ENCODE measurements around the gene FAM83F.
"Not testable (repeated sequence)": the region's sequence is repeated elsewhere in the genome, so short reads cannot be mapped to it uniquely, and the experiment has no call there.

The FAM83F gene

DNA sequence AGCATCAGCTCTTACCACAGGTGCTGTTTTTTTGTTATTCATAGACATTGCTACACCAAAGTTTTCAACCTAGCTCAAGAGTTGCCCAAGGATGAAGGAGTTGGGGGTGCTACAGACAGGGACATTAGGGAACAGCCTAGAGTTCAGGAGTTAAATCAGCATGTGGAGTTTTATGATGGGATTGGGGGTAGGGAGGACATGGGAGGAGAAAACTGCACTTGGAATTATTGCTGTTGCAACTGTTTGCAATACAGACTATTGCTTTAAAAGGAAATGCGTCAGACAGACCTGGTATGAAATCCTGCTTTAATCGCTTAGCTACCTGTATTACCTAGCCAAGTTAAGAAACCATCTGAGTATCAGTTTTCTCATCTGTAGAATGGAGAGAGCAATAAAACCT lies 28.3 kb upstream of the FAM83F start:
- DNase-seq = no peak

GRCh38 chr22:39967103-39967829 lies 27.5 kb upstream of the FAM83F start:
- no peak for DNase-seq

GRCh38 chr22:39967996-39968972 lies 26.5 kb upstream of the FAM83F start:
- DNase-seq = no peak

GRCh38 chr22:39970742-39971141 lies 24.0 kb upstream of the FAM83F start:
- no peak for DNase-seq

DNA sequence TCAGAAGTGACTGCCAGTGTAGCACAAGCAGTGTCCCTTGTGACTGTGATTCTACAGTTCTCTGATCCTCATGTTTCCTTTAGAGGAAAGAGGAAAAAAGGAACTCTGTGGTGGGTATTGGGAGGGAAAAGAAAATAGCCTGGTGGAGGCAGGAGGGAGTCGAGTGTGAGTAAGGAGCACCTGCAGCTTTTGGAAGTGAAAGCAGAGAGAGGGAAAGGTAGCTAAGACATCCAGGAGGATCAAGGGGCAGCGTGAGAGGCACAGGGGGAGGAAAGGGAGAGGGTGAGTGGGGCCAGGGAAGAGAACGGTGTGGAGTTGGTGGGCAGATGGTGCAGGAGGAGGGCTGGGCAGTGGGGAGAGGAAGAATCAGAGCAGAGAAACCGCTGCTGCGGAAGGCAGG lies 22.1 kb upstream of the FAM83F start:
- DNase-seq = no peak

GRCh38 chr22:39973656-39974055 lies 21.1 kb upstream of the FAM83F start:
- no peak for DNase-seq

GRCh38 chr22:39974065-39974464 lies 20.7 kb upstream of the FAM83F start:
- DNase-seq = no peak

DNA sequence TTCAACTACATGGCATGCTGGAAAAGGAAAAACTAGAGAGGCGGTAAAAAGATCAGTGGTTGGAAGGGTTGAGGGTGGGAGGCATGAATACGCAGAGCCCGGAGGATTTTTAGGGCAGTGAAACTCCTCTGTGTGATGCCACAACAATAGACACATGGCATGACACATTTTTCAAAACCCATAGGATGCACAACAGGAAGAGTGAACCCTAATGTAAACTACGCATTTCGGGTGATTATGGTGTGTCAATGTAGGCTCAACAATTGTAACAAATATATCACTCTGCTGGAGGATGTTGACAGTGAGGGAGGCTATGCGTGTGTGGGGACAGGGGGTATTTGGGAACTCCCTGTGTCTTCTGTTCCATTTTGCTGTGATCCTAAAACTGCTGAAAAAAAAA lies 15.7 kb upstream of the FAM83F start:
- no peak for DNase-seq

GRCh38 chr22:39979458-39979857 lies 15.3 kb upstream of the FAM83F start:
- DNase-seq = no peak

DNA sequence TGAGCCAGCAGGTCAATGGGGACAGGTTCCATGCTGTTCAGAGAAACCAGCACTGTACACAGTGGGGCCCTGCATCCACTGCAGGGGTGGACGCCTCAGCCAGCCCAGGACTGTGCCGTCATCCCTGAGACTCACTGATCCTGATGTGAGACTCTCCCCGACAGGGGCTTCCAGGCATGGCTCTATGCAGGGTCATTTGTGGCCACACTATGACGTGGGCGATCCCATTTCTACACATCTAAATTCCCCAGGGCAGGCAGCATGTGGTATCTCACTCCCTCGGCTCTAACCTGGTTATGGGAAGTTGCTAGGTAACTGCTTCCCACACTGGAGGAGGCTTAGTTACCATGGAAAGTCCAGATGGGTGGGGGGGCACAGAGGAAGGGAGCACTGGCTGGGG lies 14.2 kb upstream of the FAM83F start:
- DNase-seq = no peak

DNA sequence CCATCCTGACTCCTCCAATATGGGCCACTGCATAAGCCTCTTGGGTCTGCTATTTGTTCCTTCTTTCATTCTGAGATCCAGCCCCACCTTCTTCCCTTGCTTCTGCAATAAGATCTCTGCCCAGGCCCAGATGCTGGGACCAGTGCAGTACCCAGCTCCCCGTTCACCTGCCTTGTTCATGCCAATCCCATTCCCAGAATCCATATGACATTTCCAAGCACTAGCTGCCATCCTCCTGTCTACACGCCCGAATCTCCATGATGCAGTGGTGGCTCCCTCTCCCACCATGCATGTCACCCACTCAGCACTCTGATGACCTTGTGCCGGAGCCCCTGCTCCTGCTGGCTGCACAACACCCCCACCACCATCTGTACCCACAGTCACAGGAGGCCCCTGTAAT lies 11.4 kb upstream of the FAM83F start:
- DNase-seq = no peak

DNA sequence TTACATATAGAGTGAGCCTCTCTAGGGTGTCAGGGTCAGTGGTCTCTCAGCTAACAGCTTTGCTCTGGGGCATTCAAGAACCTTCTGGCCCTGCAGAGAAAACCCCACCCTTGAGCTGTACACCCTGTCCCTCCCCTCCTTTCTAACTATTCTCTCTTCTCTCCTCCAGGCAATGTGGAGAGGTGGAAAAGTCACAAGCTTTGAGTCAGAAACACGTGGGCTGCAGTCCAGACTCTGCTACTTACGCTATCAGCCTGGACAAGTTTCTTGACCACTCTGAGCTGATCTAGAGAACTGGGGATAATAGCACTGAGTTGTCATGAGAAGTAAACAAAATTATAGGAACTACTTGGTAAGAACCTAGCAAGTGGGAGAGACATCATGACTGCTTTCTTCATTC lies 10.7 kb upstream of the FAM83F start:
- no peak for DNase-seq

DNA sequence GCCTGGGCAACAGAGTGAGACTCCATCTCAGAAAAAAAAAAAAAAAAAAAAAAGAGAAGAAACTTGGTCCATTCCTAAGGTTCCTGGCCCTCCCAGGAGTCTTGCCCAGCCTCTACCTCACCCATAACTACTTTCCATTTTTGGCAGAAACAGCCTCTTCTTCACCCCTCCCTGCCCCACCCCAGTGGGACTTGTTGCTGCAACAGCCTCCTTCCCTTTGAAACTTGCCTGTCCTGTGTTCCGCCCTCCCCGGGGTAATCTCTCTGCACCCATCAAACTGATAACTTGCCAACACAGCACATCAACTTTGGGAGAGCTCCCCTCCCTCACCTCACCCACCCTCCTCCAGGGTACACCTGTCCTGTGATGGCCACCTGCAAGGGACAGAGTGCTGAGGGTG lies 10.0 kb upstream of the FAM83F start:
- DNase-seq = no peak

DNA sequence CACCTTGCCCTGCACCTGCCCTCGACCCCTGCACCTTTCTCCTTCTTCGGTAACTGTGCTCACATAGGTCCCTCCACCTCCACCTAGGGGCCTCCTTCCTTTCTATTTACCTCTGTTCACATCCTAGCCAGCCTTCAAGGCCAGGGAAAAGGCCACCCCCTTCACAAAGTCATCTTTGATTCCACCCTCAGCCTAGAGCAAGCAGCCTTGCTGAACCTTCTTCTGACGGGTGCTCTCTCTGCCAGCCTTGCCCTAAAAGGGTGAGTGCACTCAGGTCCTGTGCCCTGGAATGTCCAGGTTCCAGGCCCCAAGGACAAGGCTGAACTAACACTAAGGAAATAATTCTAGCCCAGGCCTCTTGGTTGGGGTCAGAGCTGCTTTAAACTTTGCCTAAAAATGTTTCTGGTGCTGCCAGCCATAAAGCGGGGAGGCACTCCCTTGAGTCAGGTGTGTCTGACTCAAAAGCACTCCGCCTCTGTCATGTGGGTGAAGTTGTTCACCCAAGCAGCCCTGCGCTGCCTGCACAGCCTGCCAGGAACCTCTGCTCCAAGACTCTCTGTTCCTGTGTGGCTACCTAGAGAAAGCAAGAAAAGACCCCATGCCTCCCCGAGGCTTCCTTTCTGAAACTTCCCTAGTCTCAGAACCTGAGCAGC lies 9.2 kb upstream of the FAM83F start:
- no peak for DNase-seq

GRCh38 chr22:39988386-39989114 lies 6.2 kb upstream of the FAM83F start:
- no peak for DNase-seq

GRCh38 chr22:39989633-39990032 lies 5.1 kb upstream of the FAM83F start:
- DNase-seq = no peak

DNA sequence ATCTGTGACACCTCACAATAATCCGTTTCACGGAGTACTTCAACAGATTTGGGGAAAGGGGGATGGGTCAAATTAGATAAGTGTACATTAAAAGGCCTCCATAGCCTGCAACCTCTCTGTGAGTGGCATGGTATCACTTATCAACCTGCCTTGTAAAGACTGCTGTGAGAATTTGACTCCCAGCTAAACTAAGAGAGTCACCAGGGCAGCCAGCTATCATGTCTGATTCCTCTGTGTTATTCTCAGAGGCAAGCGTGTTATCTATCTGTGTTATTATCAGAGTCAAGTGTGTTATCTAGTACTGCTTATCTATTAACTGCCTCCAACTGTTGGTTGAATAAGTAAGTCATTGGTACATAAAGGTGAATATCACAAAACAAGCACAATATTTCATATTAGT lies 4.1 kb upstream of the FAM83F start:
- no peak for DNase-seq

DNA sequence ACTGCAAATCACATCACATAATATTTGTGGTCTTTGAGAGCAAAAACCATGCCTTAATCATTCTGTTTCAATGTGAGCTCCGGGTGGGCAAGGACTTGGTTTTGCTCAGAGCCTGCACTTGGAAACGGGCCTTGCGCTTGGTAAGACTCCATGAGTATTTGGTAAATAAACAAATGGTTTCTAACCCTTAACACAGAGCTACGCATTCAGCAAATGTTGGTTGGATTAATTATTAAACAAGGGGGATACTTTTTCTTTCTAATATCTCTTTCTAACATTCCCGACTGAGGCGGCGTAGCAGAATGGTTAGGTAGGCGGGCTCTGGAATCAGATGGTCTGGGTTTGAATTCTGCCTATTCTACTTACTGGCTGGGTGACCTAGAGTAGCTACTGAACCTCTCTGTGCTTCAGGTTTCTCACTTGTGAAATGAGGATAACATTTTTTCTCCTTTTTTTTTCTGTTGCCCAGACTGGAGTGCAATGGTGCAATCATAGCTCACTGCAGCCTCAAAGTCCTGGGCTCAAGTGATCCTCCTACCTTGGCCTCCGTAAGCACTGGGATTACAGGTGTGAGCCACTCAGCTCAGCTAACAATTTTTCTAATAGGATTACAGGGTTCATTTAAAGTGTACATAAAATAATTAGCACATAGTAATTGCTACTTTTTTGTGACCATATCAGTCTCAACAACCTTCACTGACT lies 3.4 kb upstream of the FAM83F start:
- no peak for DNase-seq

DNA sequence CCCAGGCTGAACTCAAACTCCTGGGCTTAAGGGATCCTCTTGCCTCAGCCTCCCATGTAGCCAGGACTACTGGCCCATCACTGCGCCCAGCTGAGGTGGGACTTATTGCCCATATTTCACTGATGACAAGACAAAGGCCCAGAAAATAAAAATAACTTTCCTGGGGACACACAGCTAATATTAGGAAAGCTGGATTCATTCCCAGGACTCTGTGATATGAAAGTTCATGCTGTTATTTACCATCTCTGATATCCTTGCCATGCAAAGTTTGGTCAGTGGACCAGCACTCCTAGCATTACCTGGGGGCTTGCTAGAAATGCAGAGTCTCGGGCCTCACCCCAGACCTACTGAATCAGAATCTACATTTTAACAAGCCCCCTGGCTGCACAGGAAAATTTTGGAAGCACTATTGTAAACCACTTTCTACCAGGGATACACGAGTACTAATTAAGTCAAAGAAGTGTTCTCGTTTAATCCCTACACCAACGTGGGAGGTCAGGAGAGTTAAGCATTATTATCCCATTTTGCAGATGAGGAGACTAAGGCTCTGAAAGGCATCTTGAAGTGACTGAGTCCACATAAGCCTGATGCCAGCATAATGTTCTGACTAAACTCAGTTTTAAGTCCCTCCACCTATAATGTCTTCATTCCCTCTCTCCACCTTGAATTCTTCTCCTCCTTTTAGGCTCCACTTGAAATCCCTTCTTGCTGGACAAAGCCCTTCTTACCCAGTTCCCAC lies 2.5 kb upstream of the FAM83F start:
- no peak for DNase-seq

DNA sequence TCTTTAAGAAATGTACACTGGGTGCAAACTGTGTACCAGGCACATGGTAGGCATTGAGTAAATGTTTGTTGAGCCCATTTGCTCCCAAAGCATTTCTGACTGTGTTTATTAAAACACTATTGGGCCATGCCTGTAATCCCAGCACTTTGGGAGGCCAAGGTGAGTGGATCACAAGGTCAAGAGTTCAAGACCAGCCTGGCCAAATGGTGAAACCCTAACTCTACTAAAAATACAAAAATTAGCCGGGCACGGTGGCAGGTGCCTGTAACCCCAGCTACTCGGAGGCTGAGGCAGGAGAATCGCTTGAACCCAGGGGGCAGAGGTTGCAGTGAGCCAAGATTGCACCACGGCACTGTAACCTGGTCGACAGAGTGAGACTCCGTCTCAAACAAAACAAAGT lies 1.9 kb upstream of the FAM83F start:
- DNase-seq = not testable (repeated sequence)

- DNase-seq = no peak
Observed at GRCh38 chr22:39994041-39994565, 651 bp upstream of the FAM83F start.

All from NCI-H2029 (cell line).